ENCODE results near the gene GNAZ. TPM values are rescaled to one million over a fixed set of nuclear protein-coding genes. Genes with fewer than 3 reads are reported as not detected.

GNAZ gene
- total RNA-seq, 1 donor from 2014 or later: 13.7 TPM

GRCh38 chr22:23146478-23147205, 76.3 kb downstream of the GNAZ start:
- Histone ChIP-seq H3K27ac (peak overlapping the region; percentile 70 to 88), H3K4me1 (peaks cover 0 to 20% of the 10 kb centered on the region in 2 donors), H3K4me3 (no peak overlapping the region), H3K36me3 (peaks cover 0 to 7% of the 10 kb centered on the region in 2 donors), H3K27me3 (no peaks in the 10 kb centered on the region), H3K9me3 (no peaks in the 10 kb centered on the region)
- TF ChIP-seq CTCF (IDR thresholded peaks at IDR 0.05): no peak
- intact Hi-C loops (cut with DNase I): no loop called here
- no peak for DNase-seq (ENCODE audit: low spot score in 2 of 2)

GRCh38 chr22:23147617-23148387, 77.5 kb downstream of the GNAZ start:
- no peak for DNase-seq (ENCODE audit: low spot score in 2 of 2)
- peaks cover 0 to 15% of the 10 kb centered on the region in 2 donors for H3K4me1 ChIP-seq
- no peaks in the 10 kb centered on the region for H3K27me3 ChIP-seq
- peaks cover 0 to 9% of the 10 kb centered on the region in 2 donors for H3K36me3 ChIP-seq
- intact Hi-C loops (cut with DNase I): no loop called here
- TF ChIP-seq CTCF (IDR thresholded peaks at IDR 0.05): no peak
- no peak overlapping the region for H3K4me3 ChIP-seq
- no peak overlapping the region for H3K27ac ChIP-seq
- H3K9me3 ChIP-seq: no peaks in the 10 kb centered on the region

- no peak overlapping the region for H3K4me3 ChIP-seq
- intact Hi-C loops (cut with DNase I): no loop called here
- H3K4me1 ChIP-seq: peaks cover 0 to 12% of the 10 kb centered on the region in 2 donors
- DNase-seq (ENCODE audit: low spot score in 2 of 2): no peak
- H3K27me3 ChIP-seq: no peaks in the 10 kb centered on the region
- TF ChIP-seq CTCF (IDR thresholded peaks at IDR 0.05): no peak
- H3K9me3 ChIP-seq: no peaks in the 10 kb centered on the region
- no peak overlapping the region for H3K27ac ChIP-seq
- peaks cover 0 to 11% of the 10 kb centered on the region in 2 donors for H3K36me3 ChIP-seq
Measured at GRCh38 chr22:23149743-23150238, 79.5 kb downstream of the GNAZ start.

- H3K4me3 ChIP-seq: no peak overlapping the region
- intact Hi-C loops (cut with DNase I): no loop called here
- DNase-seq (ENCODE audit: low spot score in 2 of 2): no peak
- no peak overlapping the region for H3K27ac ChIP-seq
- peaks cover 0 to 7% of the 10 kb centered on the region in 2 donors for H3K4me1 ChIP-seq
- H3K27me3 ChIP-seq: no peaks in the 10 kb centered on the region
- TF ChIP-seq CTCF (IDR thresholded peaks at IDR 0.05): no peak
- H3K36me3 ChIP-seq: peaks cover 0 to 11% of the 10 kb centered on the region in 2 donors
- H3K9me3 ChIP-seq: no peaks in the 10 kb centered on the region
Measured at GRCh38 chr22:23150762-23151161, 80.4 kb downstream of the GNAZ start.

- intact Hi-C loops (cut with DNase I): no loop called here
- peaks cover 0 to 11% of the 10 kb centered on the region in 2 donors for H3K36me3 ChIP-seq
- no peak for TF ChIP-seq CTCF (IDR thresholded peaks at IDR 0.05)
Measured at GRCh38 chr22:23151827-23152226, 81.5 kb downstream of the GNAZ start.

More at GRCh38 chr22:23151827-23152226, 81.5 kb downstream of the GNAZ start:
- no peaks in the 10 kb centered on the region for H3K27me3 ChIP-seq
- DNase-seq (ENCODE audit: low spot score in 2 of 2): no peak
- H3K9me3 ChIP-seq: no peaks in the 10 kb centered on the region
- peaks cover 0 to 4% of the 10 kb centered on the region in 2 donors for H3K4me1 ChIP-seq
- no peak overlapping the region for H3K4me3 ChIP-seq
- no peak overlapping the region for H3K27ac ChIP-seq

Measured in ascending aorta (tissue), 2 donors.